Hematopoietic multipotent progenitor cell treated with erythropoietin and hydrocortisone succinate and interleukin-3 and kit ligand, for 4 days (in vitro differentiated cells): ENCODE measurements around the gene PATE4.
"Not testable (repeated sequence)": the region's sequence is repeated elsewhere in the genome, so short reads cannot be mapped to it uniquely, and the experiment has no call there.

Experiments
- DNase-seq: peaks from one replicate; pipeline ENCODE4 v3.0.0-alpha.2; 2015

Gene PATE4, protein sequence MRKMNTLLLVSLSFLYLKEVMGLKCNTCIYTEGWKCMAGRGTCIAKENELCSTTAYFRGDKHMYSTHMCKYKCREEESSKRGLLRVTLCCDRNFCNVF

DNA sequence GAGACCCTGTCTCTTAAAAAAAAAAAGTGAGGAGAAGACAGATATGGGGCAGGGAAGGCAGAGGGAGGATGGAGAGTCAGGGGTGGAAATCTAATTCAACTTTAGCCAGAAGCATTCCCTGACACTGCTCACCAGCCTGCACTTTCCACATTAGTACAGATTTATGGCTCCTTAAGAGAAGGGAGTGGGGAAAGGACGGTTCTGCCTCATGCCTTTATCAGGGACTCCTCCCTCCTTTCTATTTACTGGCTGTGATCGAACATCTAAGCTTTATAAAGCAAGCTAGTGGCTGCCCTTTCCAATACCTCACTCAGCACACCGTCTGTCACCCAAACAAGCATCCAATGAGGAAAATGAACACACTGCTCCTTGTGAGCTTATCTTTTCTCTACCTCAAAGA is at the start of gene PATE4:
Gene PATE4 (plus strand): TSS at position 301 of the 400 bp plus-strand sequence. CDS start 44 bp downstream, at position 345.
- DNase-seq, result no peak

DNA sequence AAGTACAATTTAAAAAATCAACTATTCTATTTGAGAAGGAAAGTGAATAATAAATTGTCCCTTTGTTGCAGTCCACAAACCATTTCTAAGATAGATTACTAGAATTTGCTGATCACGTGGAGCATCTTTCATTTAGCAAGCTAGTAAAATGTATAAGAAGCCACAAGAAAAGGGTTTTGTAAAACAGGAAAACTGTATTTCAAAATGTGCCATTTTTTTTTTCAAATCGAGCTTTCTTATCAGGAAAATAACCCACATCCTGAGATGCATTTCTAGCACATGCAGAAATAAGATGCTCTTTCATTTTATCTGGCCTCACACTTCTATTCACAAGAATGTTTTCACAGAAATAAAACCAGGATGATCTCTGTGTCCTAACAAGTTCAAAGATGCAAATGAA is 48.4 kb upstream of the PATE4 start:
- DNase-seq, result no peak

DNA sequence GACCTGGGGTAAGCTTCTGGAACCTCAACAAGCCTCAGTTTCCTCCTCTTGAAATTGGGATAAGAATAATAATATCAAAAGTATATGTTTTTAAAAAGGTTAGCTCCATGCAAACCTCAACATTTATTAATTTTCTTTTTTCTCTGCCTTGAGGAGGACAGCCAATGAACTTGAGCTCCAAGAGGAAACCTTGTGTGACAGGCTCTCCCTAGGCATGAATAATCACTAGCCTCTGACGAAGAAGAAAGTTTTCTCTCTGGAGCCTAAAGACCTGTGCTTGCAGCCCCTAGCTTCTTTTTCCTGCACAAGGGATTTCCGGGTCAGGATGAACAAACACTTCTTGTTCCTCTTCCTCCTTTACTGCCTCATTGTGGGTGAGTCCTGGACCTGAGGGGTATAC is 45.3 kb upstream of the PATE4 start, which contains the start of gene PATE3:
Gene PATE3 (plus strand): TSS at position 301 of the 400 bp plus-strand sequence. CDS start 25 bp downstream, at position 326.
- no peak for DNase-seq

DNA sequence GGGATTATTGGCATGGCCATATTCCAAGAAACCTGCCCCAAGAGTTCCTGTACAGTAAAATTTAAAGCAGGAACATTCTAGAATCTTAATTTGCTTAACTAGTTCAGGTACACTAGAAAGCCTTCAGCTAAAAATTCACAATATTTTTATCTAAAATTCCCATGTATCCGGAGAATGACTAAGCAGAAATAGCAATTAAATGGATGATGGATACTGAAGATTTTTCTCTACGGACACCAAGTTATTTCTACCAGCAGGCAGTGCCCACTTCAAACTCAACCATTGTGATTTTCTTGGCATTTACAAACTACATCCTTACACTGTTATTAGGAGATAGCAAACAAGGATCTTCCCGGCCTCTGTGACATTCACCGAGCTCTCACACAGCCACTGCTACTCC is 42.3 kb upstream of the PATE4 start:
- DNase-seq, result no peak

DNA sequence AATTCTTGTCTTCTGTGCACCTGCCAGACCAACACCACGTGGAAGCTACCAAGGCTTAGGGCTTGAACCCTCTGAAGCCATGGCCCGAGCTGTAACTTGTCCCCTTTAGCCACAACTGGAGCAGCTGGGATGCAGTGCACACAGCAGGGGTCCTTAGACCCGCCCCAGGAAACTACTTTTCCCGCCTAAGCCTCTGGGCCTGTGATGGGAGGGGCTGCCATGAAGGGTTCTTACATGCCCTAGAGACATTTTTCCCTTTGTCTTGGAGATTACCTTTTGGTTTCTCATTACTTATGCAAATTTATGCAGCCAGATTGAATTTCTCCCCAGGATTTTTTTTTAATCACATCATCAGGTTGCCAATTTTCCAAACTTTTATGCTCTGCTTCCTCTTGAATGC is 35.5 kb upstream of the PATE4 start:
- no peak for DNase-seq

DNA sequence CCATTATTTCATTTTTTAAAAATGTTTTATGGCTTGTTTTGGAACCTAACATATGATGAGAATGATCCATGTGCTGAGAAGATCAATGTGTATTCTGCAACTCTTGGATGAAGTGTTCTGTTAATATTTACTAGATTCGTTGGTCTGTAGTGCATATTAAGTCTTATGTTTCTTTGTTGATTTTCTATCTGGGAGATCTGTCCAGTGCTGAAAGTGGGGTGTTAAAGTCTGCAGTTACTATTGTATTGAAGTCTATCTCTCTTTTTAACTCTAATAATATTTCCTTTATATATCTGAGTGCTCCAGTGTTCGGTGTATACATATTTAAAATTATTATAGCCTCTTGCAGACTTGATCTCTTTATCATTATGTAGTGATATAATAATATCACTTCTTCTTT is 33.3 kb upstream of the PATE4 start:
- no peak for DNase-seq

DNA sequence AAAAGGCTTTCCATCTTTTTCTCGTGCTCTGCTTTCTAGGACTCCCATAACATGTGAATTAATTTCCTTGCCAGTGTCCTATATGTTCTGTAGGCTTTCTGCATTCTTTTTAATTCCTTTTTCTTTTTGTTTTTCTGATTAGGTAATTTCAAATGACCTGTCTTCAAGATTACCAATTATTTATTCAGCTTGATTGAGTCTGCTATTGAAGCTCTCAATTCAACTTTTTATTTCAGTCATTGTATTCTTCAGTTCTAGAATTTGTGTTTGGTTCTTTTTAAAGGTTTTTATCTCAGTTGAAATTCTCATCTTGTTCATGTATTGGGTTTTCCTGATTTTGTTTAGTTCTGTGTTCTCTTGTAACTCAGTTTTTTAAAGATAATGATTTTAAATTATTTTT is 30.7 kb upstream of the PATE4 start:
- DNase-seq, result no peak

DNA sequence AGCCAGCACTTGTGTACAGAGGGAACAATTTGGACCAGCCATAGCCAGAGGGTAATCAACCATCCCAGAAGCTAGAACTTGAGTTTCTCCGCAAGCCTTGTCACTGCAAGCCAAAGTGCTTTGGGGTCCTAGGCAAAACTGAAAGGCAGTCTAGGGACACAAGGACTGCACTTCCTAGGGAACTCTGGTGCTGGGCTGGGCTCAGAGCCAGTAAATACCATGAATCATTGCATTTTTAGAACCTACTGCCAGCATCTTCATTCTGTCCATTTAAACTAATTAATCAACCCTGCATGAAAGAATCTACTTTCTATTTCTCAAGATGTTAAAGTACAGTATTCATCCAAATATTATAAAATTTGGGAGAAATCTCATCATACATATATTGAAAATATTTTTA is 25.2 kb upstream of the PATE4 start:
- no peak for DNase-seq

DNA sequence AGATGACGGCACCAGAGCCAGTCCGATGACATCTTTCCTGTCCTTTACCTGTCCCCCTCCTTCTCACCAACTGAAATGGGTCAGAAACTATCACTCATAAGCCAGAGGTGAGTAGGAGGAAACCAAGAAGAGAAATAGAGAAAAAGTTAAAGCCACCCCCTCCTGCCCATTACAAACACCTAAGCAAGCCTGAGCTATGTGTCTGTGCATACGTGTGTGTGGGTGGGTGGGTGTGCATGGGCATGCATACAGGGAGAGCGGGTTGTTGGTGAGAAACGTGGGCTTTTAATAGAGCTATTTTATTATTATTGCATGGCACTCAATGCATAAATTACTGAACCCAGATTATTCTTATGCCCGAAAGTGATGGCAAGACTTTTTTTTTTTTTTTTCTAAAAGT is 2.6 kb downstream of the PATE4 start:
- DNase-seq, result no peak

DNA sequence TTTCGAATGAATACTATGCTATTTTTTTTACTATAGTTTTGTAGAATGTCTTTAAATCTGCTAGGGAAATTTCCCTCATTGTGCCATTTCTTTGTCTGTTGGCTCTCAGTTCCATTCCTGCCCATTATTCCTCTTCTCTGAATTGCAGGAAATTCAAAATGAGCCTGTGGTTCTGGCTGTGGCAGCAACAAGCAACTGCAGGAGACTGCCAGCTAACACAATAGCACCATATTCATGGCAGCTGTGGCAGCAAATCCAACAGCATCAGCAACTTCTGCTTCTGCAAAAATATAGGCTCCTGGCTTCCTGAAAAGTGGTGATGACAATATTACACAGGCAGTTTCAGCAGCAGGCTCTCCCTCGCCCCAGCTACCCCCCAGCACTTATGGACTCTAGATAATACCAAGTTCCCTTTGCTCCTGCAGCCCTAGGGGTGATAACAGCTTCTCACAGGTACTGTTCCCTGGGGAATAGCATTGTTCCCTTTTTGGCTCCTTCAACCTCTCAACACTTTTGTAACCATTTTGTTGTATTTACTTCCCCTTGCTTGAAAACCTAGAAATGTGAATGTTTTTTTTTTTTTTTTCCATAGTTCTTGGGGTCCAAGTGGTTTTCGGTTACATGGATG is 9.3 kb downstream of the PATE4 start:
- DNase-seq, result no peak

DNA sequence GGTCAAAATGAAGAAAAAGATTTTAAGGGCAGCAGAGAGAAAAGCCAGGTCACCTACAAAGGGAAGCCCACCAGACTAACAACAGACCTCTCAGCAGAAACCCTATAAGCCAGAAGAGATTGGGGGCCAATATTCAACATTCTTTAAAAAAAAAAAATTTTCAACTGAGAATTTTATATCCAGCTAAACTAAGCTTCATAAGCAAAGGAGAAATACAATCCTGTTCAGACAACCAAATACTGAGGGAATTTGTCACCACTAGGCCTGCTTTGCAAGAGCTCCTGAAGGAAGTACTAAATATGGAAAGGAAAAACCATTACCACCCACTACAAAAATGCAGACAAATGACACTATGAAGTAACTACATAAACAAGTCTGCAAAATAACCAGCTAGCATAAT is 13.1 kb downstream of the PATE4 start:
- no peak for DNase-seq

DNA sequence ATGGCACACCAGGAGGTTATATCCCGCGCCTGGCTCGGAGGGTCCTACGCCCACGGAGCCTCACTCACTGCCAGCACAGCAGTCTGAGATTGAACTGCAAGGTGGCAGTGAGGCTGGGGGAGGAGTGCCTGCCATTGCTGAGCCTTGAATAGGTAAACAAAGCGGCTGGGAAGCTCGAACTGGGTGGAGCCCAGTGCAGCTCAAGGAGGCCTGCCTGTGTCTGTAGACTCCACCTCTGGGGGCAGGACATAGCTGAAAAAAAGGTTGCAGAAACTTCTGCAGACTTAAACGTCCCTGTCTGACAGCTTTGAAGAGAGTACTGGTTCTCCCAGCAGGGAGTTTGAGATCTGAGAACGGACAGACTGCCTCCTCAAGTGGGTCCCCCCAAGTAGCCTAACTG is 24.6 kb downstream of the PATE4 start:
- not testable (repeated sequence) for DNase-seq

DNA sequence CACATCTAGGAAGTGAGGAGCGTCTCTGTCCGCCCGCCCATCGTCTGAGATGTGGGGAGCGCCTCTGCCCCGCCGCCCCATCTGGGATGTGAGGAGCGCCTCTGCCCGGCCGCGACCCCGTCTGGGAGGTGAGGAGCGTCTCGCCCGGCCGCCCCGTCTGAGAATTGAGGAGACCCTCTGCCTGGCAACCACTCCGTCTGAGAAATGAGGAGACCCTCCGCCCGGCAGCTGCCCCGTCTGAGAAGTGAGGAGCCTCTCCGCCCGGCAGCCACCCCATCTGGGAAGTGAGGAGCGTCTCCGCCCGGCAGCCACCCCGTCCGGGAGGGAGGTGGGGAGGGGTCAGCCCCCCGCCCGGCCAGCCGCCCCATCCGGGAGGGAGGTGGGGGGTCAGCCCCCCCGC is 29.7 kb downstream of the PATE4 start:
- not testable (repeated sequence) for DNase-seq

DNA sequence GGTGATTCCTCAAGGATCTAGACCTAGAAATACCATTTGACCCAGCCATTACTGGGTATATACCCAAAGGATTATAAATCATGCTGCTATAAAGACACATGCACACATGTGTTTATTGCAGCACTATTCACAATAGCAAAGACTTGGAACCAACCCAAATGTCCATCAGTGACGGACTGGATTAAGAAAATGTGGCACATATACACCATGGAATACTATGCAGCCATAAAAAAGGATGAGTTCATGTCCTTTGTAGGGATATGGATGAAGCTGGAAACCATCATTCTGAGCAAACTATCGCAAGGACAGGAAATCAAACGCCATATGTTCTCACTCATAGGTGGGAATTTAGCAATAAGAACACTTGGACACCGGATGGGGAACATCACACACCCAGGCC is 32.2 kb downstream of the PATE4 start:
- DNase-seq, result not testable (repeated sequence)

DNA sequence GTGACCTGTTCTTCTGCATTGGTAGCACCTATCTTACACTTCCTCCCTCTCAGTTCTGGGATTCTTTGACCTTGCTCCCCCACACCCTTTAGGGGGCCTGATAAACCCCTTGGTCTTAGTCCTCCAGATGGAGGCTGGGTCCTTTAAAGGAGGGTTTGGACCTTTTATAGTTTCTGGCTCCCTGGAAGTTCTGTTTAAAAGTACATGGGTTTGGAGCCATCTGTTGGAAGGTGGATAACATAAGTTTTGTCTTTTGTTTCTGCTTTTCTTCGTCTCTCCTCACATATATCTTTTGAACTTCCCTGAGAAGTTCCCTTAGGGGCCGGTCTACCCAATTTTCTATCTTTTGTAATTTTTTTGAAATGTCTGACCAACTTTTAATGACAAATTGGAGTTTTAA is 36.4 kb downstream of the PATE4 start:
- DNase-seq, result no peak

DNA sequence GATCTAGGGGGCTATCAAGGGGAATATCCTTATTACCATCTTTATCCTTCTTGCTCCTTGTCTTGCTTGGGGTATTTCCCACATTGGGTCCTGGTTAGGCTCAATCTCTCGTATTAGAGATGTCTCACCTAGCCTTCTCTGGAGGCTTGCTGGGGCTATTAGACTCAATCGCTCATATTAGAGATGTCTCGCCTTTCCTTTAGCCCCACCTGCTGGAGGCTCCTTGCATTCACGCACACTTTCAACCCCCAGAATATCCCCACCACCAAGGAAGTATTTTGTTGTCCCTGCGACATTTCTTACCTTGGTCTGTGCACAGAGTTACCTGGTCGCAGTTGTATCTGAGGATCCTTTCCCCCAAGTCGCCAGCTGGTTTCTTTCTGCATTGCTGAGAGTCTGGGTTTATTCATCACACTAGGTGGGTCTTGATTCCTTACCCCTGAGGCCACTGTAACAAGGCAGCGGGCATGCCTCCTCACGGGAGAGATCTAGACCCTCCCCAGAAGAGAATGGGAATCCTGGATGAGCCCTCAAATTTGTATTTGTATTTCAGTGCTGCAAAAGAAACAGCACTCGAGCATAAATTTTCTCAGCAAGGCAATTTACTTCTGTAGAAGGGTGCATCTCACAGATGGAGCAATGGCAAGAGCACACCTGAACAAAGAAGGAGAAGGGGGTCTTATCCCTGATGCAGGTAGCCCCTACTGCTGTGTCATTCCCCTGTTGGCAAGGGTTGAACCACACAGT is 38.4 kb downstream of the PATE4 start:
- peak; percentile 60 for DNase-seq

DNA sequence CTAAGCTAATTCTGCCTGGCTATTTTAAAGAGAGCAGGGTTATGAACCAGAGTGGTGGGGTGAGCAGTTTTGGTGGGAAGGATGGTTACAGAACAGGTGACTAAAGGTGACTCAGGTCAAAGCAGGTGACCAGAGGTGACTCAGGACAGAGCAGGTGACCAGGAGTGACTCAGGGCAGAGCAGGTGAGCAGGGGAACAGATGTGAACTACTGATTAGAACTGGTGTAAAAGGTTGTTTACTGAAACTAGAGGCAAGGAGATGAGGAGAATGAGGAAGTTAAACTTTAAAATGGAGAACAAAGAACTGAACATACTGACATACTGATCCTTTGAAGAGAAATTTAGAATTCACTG is 39.0 kb downstream of the PATE4 start:
- no peak for DNase-seq

DNA sequence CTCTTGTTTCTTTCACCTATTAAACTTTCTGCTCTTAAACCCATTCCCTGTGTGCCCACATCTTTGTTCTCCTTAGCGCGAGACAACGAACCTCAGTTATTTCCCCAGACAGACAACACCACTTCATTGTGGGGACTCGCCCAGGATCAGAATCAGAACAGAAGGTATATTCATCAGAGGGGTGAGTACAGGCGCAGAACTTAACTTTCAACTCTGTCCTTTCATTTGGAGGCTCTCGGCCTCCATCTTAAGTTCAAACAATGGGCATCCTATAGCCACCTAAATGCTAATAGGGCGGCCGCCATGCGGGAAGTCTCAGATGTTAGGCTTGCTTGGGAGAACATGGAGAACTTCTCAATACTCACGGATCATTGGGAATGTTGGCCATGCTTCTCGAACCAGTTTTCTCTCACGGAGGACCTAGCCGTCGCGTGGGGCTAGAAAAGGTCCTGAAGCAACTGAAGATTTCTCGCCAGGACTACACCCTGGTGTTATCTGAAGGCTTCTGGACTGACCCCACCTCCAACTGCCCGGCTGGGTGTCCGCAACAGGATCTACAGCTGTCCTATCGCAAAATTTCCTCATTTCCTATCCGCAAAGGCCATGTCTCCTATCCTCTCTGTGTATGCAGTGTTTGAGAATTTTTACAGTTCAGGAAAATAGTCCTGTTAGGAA is 40.9 kb downstream of the PATE4 start:
- DNase-seq, result no peak

DNA sequence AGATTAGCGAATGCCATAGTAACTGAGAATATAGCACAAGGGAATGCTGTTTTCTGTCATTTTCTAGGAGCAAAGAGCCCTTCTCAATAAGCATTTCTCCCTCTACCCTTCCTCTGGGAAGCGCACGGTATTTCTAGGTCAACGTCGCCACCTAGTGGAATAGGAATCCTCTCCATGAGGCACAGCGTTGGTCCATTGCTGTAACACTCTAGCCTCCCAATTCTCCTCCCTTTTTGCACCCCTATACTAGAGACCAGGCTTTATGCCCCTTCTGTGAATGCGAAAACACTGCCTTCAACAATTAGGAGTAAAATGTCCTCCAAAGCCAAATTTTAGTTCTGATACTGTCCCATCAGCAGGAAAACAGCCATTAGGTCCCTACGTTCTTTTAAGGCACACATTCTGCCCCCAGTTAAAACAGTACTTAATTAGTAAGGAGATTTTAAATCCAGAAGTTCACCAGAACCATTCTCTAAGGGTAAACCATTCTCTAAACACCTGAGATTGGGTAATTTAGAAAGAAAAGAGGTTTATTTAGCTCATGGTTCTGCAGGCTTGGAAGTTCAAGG is 41.5 kb downstream of the PATE4 start:
- DNase-seq, result peak; percentile 80

DNA sequence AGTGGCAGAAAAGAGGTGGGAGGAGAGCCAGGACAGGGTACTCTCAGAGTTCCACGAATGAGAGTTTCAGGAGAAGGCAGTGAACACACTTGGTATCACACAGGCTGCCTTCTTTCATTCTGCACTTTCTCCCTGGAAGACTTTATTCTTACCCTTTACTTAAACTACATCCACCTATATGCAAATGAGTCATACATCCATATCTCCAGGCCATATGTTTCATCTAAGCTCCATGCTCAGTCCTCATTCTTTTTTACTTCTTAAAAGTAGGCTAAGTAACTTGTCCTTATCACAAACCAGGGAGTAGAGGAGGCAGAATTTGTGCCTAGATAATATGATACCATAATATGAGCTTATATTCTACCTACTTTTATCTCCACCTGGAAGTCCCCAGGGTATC is 48.2 kb downstream of the PATE4 start:
- DNase-seq, result no peak

DNA sequence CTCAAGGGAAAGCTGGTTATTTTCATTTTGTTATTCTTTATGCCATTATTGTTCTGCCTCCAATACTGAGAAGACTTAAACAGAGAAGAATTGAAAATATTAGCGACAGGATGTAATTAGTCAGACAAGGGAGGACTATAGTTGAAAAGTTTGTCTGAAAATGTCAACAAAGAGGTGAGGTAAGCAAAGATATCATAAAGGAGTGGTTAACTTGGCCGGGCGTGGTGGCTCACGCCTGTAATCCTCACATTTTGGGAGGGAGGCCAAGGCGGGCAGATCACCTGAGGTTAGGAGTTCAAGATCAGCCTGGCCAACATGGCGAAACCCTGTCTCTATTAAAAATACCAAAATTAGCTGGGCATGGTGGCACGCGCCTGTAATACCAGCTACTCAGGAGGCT is 50.3 kb downstream of the PATE4 start:
- DNase-seq, result no peak

DNA sequence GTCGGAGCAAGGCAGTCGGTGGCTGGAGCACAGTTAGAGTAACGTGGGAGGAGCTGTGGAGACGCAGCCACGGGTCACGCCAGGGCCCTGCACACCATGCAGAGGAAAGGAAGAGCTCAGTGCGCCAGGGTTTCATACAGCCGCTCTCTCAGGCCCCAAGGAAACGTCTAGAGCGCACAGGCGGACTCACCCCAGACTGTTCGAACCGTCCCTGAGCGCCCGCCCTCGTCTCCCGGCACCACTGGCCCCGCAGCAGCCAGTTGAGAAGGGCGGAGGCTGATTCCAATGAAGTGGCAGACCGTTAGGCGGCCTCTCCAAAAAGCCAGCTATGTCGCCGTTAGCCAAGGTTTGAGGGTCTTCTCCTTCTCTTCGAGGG is 53.9 kb downstream of the PATE4 start:
- peak; percentile 51 for DNase-seq
